LoVo (cell line): ENCODE data around the gene PDE4D.

Source experiments
- DNase-seq: peaks from one replicate; pipeline ENCODE4 v3.0.0-alpha.2; 2016; ENCODE audit warnings: low spot score

Gene PDE4D

DNA sequence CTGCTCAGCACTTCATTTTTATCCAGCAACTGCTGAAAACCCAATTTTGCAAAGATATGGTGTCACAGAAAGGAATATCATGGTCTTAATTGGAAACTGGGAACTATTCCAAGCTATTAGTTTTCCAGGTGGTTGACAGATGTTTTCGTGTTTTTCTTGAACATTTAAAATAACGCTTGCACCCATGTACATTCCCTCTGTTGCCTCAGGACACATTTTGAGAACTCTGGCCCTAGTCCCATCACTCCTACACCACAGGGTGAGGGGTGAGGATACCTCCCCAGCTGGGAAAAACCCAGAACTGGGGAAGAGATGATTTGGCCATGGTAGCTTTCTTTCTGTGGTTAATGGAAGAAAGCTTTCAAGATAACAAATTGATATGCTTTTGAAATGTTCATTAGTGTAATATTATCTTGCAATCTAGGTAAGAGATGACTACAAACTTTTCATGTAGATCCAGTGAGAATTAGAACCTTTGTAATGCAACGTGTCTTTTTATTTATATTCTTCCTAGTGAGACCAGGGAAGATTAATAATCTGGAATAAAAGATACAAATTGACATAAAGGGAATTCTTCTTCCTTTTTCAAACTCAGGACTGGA lies 683.7 kb downstream of the PDE4D start:
- no peak for DNase-seq

DNA sequence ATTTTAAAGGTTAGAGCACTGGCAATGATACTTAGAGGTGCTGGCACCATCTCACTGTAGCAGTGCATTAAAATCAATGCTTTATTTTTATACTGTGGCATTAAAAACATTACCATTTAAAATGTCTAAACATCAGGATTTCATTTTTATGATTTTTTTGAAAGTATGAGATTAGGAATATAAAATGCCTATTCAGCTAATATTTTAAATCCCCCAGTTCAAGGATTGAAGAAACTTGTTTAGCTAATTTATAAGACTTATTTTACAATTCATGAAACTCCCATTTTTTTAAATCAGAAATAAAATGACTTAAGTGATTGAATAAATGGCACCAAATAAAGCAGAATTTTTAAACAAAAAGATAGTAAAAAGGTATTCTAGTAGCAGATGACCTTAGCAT lies 685.1 kb downstream of the PDE4D start:
- DNase-seq: no peak

DNA sequence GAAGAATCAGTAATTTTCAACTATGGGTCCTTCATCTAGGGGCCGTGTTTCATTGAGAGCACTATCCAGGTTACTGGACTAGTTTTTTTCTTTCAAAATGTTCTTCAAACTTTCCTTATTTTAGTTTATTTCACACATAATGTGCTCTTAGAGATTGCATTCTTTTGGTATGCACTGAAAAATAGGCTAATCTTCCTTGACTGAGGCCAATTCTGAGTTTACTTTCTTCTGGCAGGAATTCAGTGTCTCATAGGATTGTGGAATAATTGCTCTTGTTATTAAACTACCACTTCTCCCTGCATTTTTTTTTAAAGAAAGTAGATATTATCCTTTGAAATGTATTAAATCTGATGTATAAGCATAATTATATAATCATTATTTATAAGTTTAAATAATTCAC lies 686.1 kb downstream of the PDE4D start:
- DNase-seq: no peak

DNA sequence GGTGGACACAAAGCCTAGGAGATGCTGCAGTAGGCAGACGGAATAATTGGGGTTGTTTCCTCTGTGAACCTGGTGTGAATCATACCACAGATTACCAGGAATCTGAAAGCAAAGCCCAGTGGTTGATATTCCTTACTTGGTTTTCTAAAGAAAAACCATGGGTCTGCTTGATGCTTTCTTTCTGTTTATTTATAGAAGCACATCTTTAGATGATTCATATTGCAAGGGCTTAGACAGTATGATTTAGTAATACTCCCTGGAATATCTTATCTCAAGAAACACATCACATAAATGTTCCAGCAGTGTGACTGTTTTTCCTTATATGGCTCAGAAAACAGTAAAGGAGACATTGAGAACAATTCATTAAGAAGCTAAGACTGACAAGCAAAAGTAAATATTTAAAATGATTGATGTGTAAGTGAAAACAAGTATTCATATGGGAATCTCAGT lies 687.4 kb downstream of the PDE4D start:
- DNase-seq: no peak

DNA sequence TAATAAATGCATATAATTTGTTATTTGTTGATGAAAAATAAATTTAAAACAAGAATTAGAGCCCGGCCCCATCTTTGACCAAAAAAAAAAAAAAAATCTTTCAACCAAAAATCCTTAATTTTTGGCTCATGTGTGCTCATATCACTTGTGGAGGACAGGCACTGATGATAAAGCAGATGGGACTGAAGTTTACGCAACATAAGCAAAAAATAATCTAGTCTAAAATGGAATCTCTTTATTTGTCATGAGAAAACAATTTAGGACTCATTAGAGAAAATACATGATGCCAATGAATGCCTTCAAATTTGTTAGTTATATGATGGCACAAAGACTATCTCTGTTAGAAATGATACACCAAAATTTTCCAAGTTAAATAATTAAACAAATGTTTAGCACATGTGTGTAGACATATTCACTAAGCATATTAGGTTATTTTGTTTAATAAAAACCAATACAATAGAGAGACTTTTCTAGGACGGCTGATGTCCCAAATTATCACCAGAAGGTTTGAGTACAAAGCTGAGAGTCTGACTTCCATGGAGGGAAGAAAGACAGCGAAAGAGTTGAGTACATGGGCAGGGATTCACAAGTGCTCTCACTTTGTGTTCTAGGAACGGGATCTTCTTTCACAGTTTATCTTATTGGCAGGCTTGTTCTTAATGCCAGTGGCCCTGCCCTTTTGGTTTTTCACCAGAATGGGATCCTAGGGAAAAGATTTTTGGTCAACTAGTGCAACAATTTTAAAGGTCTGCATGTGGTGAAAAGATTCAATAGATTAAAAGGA lies 689.2 kb downstream of the PDE4D start:
- no peak for DNase-seq

DNA sequence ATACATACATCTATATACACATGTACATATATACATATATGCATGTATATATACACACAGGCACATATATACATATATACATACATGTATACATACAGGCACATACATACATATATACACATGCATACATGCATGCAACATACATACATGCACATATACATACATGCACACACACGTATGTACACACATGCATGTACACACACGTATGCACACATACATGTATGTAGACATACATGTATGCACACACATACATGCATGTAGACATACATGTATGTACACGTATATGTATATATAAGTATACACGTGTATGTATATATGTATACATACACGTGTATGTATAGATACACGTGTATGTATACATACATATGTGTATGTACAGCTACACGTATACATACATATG lies 693.7 kb downstream of the PDE4D start:
- DNase-seq: no peak

DNA sequence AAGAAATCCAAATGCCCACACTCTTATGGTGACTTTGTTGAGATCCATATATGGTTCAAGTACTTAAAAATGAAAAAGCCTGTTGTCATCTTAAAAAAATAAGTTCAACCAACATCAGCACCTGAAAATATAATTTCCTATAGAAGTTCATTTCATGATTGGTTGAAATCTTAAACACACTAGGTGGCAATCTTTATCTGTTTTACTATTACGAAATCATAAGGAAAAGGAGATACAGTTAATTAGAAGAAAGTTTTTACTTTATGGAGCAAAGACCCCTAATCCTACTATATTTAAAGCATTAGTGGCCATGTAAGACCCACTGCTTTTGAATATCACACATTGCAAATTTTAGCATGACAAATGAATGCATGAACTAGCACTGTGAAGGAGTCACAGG lies 694.7 kb downstream of the PDE4D start:
- no peak for DNase-seq

DNA sequence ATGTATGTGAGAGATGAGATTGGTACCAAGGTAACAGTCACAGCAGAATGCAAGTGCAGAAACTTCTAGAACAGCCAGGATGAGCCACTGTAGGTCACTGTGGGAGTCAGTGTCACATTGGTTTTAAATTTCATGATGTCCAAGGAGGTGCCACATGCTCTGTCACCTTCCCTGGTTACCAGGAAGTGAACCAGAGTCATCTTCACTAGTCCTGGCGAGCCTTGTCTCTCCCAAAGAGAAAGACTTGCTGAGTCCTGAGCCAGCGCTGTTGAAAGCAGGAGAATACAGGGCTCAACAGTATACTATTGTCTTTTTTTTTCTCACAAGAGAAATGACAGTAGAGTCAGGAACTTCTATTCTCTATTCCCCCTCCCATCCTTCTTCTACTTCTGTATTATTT lies 695.2 kb downstream of the PDE4D start:
- no peak for DNase-seq

DNA sequence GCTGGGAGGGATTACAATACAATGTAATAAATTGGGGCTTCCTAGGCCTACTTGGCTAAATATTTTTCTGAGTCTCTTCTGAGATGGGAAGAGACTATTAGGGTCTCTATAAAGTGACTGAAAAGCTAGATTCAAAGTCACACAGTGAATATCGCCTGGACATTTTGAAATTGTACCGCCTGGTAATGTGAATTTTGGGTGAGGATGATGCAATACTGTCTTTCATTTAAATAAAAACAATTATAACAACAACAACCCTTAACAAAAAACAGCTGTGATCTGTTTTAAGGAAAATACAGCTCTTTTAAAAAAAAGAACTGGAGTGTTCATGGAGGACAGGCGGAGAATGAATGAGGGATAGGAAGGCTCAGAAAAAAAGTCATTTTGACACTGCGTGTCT lies 695.6 kb downstream of the PDE4D start:
- DNase-seq: no peak

DNA sequence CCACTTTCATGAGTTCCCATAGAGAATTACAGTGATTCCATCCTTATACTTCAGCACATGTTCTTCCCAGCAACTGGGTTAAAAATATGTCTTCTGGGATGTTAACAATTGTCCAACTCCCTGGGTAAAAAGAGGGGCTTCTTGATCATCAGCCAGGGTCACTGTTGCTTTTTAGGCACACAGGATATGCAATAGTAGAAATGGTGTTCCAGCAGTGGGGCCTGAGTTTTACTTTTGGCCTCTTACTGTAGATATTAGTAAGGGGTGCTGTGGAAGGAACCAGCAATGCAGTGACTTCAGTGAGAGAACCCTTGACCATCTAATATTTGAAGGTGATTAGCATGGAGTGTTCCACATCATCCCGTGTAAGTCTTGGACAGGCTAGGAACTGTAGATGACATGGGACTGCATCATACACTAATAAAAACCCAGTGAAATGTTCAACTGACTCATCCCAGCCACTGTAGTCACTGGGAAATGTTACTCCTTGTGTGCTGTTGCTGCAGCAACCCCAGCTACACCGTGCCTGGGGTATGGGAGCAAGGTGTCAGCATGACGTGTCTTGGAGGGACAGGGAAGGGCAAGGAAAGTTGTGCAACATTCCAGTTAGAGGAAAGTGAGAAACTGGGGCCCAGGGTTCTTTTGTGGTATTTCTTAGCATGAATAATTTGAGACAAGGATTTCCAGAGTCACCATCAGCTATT lies 699.8 kb downstream of the PDE4D start:
- DNase-seq: peak; percentile 49

DNA sequence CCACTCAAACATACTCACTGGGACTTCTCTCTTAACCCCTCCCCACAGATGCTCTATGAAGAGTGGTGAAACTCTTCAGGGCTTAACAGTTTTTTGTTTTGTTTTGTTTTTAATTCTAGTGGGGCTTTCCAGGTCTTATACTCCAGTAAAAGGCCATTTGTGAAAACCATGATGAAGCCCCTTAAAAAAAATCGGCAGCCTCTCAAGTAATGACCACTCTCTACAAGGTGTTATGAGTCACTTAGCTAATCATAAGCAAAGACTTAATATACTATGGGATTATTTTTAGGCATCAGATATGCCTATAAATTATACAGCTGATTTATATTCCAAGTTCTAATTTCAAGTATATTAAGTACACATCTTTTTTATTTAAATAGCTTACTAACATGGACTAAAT lies 702.8 kb downstream of the PDE4D start:
- DNase-seq: no peak

DNA sequence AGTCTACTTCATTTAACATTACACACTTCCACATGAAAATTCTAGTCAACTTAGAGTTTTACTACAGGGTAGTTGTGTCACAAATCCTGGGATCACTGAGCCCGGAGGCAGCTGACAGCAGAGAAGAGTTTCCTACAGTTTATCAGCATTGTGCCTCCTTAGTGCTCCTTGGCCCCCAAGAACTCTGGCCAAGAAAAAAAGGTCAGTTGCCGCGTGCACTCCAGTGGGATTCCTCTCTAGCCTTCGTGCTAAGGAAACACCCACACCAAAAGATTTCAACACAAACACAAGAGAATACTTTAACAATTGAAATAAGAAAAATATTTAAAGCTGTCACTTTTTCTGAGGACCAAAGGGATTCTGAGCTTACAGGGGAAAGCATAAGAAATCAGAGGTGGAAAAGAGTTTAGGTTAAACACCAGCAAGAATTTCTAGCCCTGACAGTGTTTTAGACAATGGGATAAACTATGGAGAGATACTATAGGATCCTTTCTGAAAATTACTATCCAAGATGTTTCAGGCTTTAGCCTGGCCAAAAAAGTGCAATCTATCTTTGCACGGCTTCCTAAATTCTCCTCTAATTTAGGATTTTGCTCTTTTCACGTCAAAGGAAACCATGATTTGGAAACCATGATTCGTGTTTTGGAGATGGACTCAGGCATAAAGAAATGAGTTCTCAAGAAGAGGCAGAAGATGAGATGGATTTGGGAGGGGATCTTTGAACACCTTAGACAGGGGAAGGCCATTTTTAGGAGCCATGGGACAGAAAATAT lies 703.9 kb downstream of the PDE4D start:
- DNase-seq: no peak

DNA sequence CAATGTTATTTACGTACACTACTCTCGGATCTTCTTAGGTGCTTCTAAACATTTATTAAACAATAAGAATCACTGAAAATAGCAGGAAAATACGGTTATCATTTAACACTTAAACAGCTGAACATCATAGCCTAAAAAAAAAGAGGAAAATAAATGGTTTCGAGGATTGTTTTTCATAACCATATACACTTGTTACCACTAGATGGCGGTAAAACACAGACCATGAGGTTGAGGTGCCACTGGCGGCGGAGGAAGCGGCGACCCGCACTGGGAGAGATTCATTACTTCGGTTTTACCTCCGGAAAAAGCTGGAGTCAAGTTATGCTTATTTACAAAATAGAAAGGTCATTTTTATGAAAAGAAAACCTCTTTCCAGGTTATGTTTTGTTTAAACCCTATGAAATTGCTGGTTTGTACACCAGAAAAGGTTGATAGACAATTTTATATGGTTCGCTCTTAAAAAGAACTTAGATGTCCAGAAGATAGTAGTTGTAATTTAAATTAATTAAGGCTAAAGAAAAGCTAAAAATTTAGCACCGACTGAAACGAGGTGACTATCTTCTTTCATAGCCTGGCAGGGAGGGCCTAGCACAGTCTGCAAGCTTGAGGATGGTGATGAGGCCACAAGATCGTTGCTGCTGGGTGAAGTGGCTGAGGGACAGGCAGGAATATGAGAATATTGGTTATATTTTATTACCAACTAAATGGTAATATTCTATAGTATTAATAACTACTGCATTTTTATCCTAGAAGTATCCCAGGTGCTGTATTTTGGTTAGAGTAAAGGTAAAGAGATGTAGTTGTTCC lies 704.9 kb downstream of the PDE4D start:
- DNase-seq: peak; percentile 86

DNA sequence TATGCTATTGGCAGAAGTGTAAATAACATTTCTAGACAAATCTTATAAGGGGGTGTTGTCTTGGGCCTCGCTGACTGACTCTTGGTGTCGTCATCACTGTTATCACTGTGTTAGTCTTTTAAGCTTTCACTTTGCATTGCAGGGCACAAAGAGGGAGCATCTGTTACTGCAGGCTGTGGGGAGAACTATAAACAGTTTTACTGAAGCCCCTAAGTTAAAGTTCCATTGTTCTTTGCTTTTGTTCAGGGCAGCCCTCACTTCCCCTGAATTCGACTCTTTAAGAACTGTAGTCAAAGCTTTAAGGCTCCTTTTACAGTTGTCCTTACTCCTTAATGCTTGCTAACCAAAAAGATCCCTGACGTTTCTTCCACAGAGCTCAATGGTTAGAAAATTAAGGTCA lies 705.7 kb downstream of the PDE4D start:
- DNase-seq: no peak

DNA sequence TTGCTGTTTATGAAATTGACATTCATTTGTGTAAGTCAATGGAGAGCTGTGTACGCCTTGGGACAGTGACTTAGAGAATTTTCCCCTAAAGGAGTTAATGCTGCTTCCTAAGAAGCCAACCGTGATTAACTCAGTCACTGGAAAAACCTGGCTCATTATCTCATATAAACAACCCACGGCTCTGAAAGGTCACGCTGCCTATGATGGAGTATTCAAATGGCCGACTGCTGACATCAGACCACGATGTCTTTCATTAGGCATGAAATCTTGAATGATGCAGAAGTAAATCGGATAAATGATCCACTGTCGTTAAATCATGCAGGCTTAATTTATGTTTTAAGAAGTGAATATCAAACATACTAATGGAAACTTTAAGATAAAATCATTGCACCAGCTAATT lies 706.9 kb downstream of the PDE4D start:
- DNase-seq: no peak

DNA sequence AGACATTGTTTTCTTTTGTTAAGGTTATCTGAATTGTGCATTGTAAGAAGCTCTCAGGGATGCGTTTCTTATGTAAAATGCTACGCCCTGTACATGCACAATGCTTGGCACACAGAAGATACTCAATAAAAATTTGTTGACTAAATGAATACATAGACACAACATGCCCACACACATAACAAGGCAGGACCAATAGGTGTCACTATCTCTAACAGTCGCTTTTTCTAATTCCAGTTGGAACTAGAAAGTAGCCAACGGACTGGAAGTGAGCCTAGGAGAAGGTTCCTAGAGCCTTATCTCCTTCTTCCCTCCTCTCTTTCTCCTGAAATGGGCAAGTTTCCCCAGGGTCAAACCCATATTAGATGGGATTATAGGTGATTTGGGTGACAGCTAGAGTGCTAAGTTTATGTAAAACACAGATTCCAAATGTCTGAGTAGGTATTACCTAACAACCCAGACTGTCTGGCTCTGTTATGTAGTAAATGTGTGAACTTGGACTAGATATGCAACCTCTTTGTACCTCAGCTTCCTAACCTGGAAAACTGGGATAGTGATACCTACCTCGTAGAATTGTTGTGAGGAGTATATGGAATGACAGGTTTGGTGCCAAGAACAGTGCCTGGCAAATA lies 707.7 kb downstream of the PDE4D start:
- no peak for DNase-seq

DNA sequence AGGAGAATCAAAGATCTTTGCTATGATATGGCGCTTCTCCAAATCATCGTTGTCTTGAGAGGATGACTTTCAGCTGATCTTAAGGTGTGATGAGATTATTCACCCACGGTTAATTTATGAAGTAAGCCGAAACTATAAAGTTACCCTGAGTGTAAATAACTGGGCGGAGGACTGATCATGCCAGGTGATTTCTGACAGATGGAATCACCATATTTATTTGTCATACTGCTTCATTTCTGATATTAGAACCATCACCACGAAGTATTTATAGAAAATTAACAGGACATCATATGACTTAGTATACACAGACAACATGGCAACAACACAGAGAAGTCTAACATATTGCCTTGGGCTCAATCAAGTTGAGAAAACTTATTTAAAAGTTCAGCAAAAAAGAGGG lies 708.8 kb downstream of the PDE4D start:
- no peak for DNase-seq

DNA sequence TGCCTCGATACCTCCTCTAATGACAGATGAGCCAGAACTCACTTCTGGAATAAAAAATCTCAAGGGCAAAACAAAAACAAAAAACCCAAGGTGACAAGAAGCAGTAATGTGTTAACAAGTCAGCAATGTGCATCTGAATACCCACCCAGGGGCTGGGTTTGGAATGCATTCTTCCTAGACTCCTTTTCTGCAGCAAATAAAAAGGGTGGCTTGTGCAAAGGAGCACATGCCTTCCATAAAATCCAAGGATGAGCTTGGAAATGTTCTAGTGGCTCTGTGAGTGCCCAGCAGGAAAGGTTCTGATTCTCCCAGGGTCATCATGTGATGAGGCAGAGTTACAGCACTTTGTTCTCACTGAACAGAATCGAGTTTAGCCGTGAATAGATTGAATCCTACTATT lies 710.8 kb downstream of the PDE4D start:
- no peak for DNase-seq

DNA sequence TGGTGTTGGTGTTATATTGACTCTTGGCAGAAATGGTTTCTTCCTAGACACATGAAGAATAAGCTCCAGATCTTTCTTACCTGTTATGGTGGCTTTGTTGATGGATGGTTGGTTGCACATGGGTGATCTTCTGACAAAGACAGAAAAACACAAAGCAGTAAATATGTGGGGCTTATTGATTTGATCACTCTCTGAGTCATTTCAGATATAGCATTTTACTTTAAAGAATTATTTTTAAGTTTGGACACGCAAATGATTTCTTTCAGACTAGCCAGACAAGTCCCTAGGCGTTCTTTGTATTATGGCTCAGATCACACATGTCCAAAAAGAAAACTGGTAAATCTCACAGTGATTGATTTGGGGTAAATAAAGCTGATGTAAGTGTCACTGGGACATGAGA lies 713.0 kb downstream of the PDE4D start:
- no peak for DNase-seq

DNA sequence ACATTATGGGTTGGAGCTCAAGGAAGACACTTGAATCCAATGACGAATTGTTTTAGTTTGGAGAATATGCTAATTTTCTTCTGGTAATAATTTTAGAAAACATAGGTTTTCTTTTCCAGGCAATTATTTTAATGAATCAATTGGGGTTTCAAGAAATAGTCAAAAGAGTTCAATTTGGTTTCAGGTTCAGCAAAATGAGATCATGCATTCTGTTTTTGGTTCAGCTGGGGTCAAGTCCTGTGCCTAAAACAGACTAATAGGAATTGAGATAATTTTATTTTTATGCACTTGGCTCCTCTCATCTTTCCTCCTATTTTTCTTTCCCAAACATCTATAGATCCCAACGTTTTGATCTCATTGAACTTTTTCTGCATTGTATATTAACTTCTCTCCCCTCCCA lies 713.8 kb downstream of the PDE4D start:
- no peak for DNase-seq

DNA sequence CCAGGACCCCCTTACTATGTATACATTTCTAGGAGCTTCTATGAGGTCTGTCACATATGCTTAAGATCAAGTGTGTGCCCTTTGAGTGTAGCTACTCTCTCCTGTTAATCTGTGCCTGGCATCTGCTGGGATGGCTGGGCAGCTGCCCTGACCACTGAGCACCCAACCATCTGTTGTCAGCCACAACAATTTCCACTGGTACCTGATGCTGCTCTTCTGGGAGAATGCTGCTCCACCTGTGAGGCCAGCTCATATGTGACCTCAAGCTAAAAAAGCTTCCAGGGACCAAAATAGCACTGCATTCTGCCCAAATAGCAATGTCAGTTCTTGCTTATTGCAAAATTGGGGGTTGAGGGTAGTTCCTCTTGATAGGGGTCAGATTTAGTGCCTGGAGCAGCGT lies 715.0 kb downstream of the PDE4D start:
- DNase-seq: no peak
